Activated CD4-positive, alpha-beta T cell treated with anti-CD3 and anti-CD28 coated beads, Interleukin-2, amount 10 ng/mL, durations not matched to agents 7 days and 5 days (primary cell): ENCODE data around the gene ABCA3. TPM values are rescaled to one million over a fixed set of nuclear protein-coding genes. Genes with fewer than 3 reads are reported as not detected.

Experiments used
- CTCF ChIA-PET: fragments of 350-600 bp; sonication (Branson Sonifier 250); formaldehyde crosslinking; loops from one replicate; lab custom pipeline; 2021; ENCODE audit warnings: antibody characterized with exemption; lab: Charles Lee
- POLR2A ChIA-PET: fragments of 350-600 bp; sonication (Branson Sonifier 250); formaldehyde crosslinking; loops from one replicate; lab custom pipeline; 2021; ENCODE audit warnings: antibody characterized with exemption; lab: Charles Lee
- DNase-seq: peaks from one replicate; pipeline ENCODE4 v3.0.0-alpha.2; 2020
- H3K27ac Mint-ChIP-seq: one replicate; pipeline ENCODE4 v1.8.0; 2021; ENCODE audit warnings: mild to moderate bottlenecking, moderate library complexity, mixed read lengths
- H3K27me3 Mint-ChIP-seq: one replicate; pipeline ENCODE4 v1.8.0; 2021; ENCODE audit warnings: mixed read lengths
- H3K36me3 Mint-ChIP-seq: one replicate; pipeline ENCODE4 v1.8.0; 2021; ENCODE audit warnings: low read depth, mixed read lengths
- H3K4me1 Mint-ChIP-seq: one replicate; pipeline ENCODE4 v1.8.0; 2021; ENCODE audit warnings: mixed read lengths
- H3K4me3 Mint-ChIP-seq: one replicate; pipeline ENCODE4 v1.8.0; 2021; ENCODE audit warnings: mild to moderate bottlenecking, moderate library complexity, mixed read lengths
- H3K9me3 Mint-ChIP-seq: one replicate; pipeline ENCODE4 v1.8.0; 2021; ENCODE audit warnings: mixed read lengths
- microRNA-seq: library from miRNA; unstranded; fragments of <30 nt; microRNA quantifications from one replicate; pipeline ENCODE4 v1.2.0, GENCODE V29; 2021; ENCODE audit warnings: borderline microRNAs expressed, borderline replicate concordance
- total RNA-seq, 2 experiments: library from RNA; stranded (reverse); gene quantifications; one replicate each; pipeline ENCODE4 v1.2.3, GENCODE V29; 2021

The ABCA3 gene
- total RNA-seq, 2 experiments from 2014 or later = 5.0 to 6.0 TPM

GRCh38 chr16:2231016-2231931 lies 109.3 kb downstream of the ABCA3 start:
- POLR2A ChIA-PET = no interaction called here
- DNase-seq = no peak
- Mint-ChIP-seq H3K27me3 (no peaks in the 10 kb centered on the region), H3K4me1 (peaks cover 3% of the 10 kb centered on the region), H3K4me3 (no peak overlapping the region), H3K9me3 (no peaks in the 10 kb centered on the region), H3K27ac (no peak overlapping the region), H3K36me3 (peaks cover 10% of the 10 kb centered on the region)
- CTCF ChIA-PET = interaction anchor here (1.2 kb wide), 1 partner anchor 7 kb away, joined by 3 read pairs; no protein-coding TSS in a partner anchor

- Mint-ChIP-seq H3K27me3 (no peaks in the 10 kb centered on the region), H3K36me3 (peaks cover 9% of the 10 kb centered on the region), H3K27ac (no peak overlapping the region), H3K4me3 (no peak overlapping the region), H3K9me3 (no peaks in the 10 kb centered on the region), H3K4me1 (peaks cover 8% of the 10 kb centered on the region)
- no peak for DNase-seq
- CTCF ChIA-PET = interaction anchor here (1.2 kb wide), 1 partner anchor 8 kb away, joined by 3 read pairs; no protein-coding TSS in a partner anchor
- POLR2A ChIA-PET = no interaction called here
Observed at GRCh38 chr16:2230376-2230775, 110.2 kb downstream of the ABCA3 start.

- CTCF ChIA-PET = interaction anchor here (1.2 kb wide), 1 partner anchor 9 kb away, joined by 3 read pairs; no protein-coding TSS in a partner anchor
- POLR2A ChIA-PET = no interaction called here
- no peak overlapping the region for H3K27ac Mint-ChIP-seq
- no peaks in the 10 kb centered on the region for H3K27me3 Mint-ChIP-seq
- H3K9me3 Mint-ChIP-seq = no peaks in the 10 kb centered on the region
- H3K36me3 Mint-ChIP-seq = peaks cover 6% of the 10 kb centered on the region
- DNase-seq = no peak
- no peak overlapping the region for H3K4me3 Mint-ChIP-seq
- peaks cover 13% of the 10 kb centered on the region for H3K4me1 Mint-ChIP-seq
Observed at GRCh38 chr16:2229632-2230250, 110.8 kb downstream of the ABCA3 start.

GRCh38 chr16:2229091-2229490 lies 111.4 kb downstream of the ABCA3 start:
- H3K9me3 Mint-ChIP-seq = no peaks in the 10 kb centered on the region
- DNase-seq = no peak
- no peak overlapping the region for H3K27ac Mint-ChIP-seq
- no peaks in the 10 kb centered on the region for H3K27me3 Mint-ChIP-seq
- no peak overlapping the region for H3K4me3 Mint-ChIP-seq
- H3K36me3 Mint-ChIP-seq = peaks cover 6% of the 10 kb centered on the region
- CTCF ChIA-PET = no interaction called here
- POLR2A ChIA-PET = no interaction called here
- peaks cover 19% of the 10 kb centered on the region for H3K4me1 Mint-ChIP-seq

GRCh38 chr16:2228161-2228824 lies 112.2 kb downstream of the ABCA3 start:
- H3K36me3 Mint-ChIP-seq = peaks cover 6% of the 10 kb centered on the region
- POLR2A ChIA-PET = no interaction called here
- H3K4me1 Mint-ChIP-seq = peaks cover 19% of the 10 kb centered on the region
- no peak overlapping the region for H3K27ac Mint-ChIP-seq
- no peak overlapping the region for H3K4me3 Mint-ChIP-seq
- H3K9me3 Mint-ChIP-seq = no peaks in the 10 kb centered on the region
- DNase-seq = no peak
- no peaks in the 10 kb centered on the region for H3K27me3 Mint-ChIP-seq
- CTCF ChIA-PET = no interaction called here

- peaks cover 22% of the 10 kb centered on the region for H3K4me1 Mint-ChIP-seq
- POLR2A ChIA-PET = no interaction called here
- H3K9me3 Mint-ChIP-seq = no peaks in the 10 kb centered on the region
- no peak overlapping the region for H3K27ac Mint-ChIP-seq
- no peaks in the 10 kb centered on the region for H3K27me3 Mint-ChIP-seq
- CTCF ChIA-PET = interaction anchor here (1.0 to 1.1 kb wide), 2 partner anchors 24 to 45 kb away, joined by 3 read pairs; partner anchors contain the start of gene ECI1
- H3K36me3 Mint-ChIP-seq = peaks cover 6% of the 10 kb centered on the region
- peak overlapping the region; percentile 16 for H3K4me3 Mint-ChIP-seq
- no peak for DNase-seq
Observed at GRCh38 chr16:2226918-2227317, 113.6 kb downstream of the ABCA3 start.

- Mint-ChIP-seq H3K4me3 (peak overlapping the region; percentile 30), H3K27ac (peak overlapping the region; percentile 68), H3K4me1 (peaks cover 22% of the 10 kb centered on the region), H3K27me3 (no peaks in the 10 kb centered on the region), H3K9me3 (no peaks in the 10 kb centered on the region), H3K36me3 (peaks cover 6% of the 10 kb centered on the region)
- no peak for DNase-seq
- ChIA-PET CTCF (interaction anchor here (0.6 to 1.1 kb wide), 5 partner anchors 23 to 521 kb away, joined by 3 to 4 read pairs (median 3); partner anchors contain the start of gene ECI1), POLR2A (no interaction called here)
Observed at GRCh38 chr16:2226245-2226793, 114.2 kb downstream of the ABCA3 start.

Small RNAs within 50 kb of the gene (microRNA-seq; reads per million reads assigned to microRNA genes)
- gene MIR3677 = not detected
- not detected for gene MIR4717

Other genes starting within 250 kb of the ABCA3 start
- 10 to 100 TPM; 72.9 to 77.2 TPM for gene PKD1, start 204.8 kb downstream of the ABCA3 start, total RNA-seq
- under 1 TPM; 0.20 to 0.42 TPM for gene RAB26, start 192.1 kb downstream of the ABCA3 start, total RNA-seq
- 10 to 100 TPM; 55.6 to 59.7 TPM for gene TRAF7, start 184.9 kb downstream of the ABCA3 start, total RNA-seq
- gene CASKIN1, start 144.1 kb downstream of the ABCA3 start, total RNA-seq = under 1 TPM; 0.07 to 0.19 TPM
- 10 to 100 TPM; 35.9 to 36.4 TPM for gene MLST8, start 135.3 kb downstream of the ABCA3 start, total RNA-seq
- 10 to 100 TPM; 13.9 to 17.4 TPM for gene BRICD5, start 129.9 kb downstream of the ABCA3 start, total RNA-seq
- 10 to 100 TPM; 19.4 to 22.9 TPM for gene PGP, start 125.9 kb downstream of the ABCA3 start, total RNA-seq
- 10 to 100 TPM; 28.8 to 32.6 TPM for gene E4F1, start 117.1 kb downstream of the ABCA3 start, total RNA-seq
- 1 to 10 TPM; 2.0 to 3.4 TPM for gene DNASE1L2, start 104.3 kb downstream of the ABCA3 start, total RNA-seq
- 10 to 100 TPM; 30.8 to 42.5 TPM for gene ECI1, start 89.1 kb downstream of the ABCA3 start, total RNA-seq
- gene RNPS1, start 72.6 kb downstream of the ABCA3 start, total RNA-seq = 100 to 1,000 TPM; 230 to 238 TPM
- 100 to 1,000 TPM in 1 of 2 experiments, 10 to 100 TPM in 1; 99.3 to 101 TPM for gene CCNF, start 88.7 kb upstream of the ABCA3 start, total RNA-seq
- 10 to 100 TPM; 15.5 to 21.4 TPM for gene TEDC2, start 119.4 kb upstream of the ABCA3 start, total RNA-seq
- gene NTN3, start 130.6 kb upstream of the ABCA3 start, total RNA-seq = not detected
- gene TBC1D24, start 134.4 kb upstream of the ABCA3 start, total RNA-seq = 1 to 10 TPM; 8.1 TPM
- 100 to 1,000 TPM; 103 to 111 TPM for gene ATP6V0C, start 173.2 kb upstream of the ABCA3 start, total RNA-seq
- 10 to 100 TPM; 45.8 to 60.7 TPM for gene AMDHD2, start 179.6 kb upstream of the ABCA3 start, total RNA-seq
- gene CEMP1, start 190.7 kb upstream of the ABCA3 start, total RNA-seq = under 1 TPM in 1 of 2 experiments, not detected in 1; 0.17 TPM
- gene PDPK1, start 197.3 kb upstream of the ABCA3 start, total RNA-seq = 10 to 100 TPM; 43.3 to 46.1 TPM